ENCODE results near the gene MARK2. TPM values are rescaled to one million over a fixed set of nuclear protein-coding genes. Genes with fewer than 3 reads are reported as not detected.

Gene MARK2
- total RNA-seq, 2 experiments from 2014 or later = 23.3 to 24.5 TPM

- Mint-ChIP-seq H3K4me1 (ENCODE audit: low read depth) (peaks cover 24% of the 10 kb centered on the region), H3K9me3 (no peaks in the 10 kb centered on the region), H3K27me3 (no peaks in the 10 kb centered on the region), H3K27ac (no peak overlapping the region), H3K4me3 (no peak overlapping the region), H3K36me3 (ENCODE audit: low read depth) (peaks cover 42% of the 10 kb centered on the region)
- TF ChIP-seq, protein P1, sequence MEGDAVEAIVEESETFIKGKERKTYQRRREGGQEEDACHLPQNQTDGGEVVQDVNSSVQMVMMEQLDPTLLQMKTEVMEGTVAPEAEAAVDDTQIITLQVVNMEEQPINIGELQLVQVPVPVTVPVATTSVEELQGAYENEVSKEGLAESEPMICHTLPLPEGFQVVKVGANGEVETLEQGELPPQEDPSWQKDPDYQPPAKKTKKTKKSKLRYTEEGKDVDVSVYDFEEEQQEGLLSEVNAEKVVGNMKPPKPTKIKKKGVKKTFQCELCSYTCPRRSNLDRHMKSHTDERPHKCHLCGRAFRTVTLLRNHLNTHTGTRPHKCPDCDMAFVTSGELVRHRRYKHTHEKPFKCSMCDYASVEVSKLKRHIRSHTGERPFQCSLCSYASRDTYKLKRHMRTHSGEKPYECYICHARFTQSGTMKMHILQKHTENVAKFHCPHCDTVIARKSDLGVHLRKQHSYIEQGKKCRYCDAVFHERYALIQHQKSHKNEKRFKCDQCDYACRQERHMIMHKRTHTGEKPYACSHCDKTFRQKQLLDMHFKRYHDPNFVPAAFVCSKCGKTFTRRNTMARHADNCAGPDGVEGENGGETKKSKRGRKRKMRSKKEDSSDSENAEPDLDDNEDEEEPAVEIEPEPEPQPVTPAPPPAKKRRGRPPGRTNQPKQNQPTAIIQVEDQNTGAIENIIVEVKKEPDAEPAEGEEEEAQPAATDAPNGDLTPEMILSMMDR (IDR thresholded peaks at IDR 0.05) = no peak
- no peak for DNase-seq
- ChIA-PET POLR2A (interaction anchor here (1.0 kb wide), 2 partner anchors 12 to 51 kb away, joined by 3 read pairs; no protein-coding TSS in a partner anchor), CTCF (interaction anchor here (0.8 to 2.1 kb wide), 4 partner anchors 13 to 129 kb away, joined by 3 to 8 read pairs (median 4); no protein-coding TSS in a partner anchor)
- intact Hi-C loops (cut with micrococcal nuclease) = no loop called here
- no peak for ATAC-seq
Measured at GRCh38 chr11:63816732-63817131, 22.2 kb upstream of the MARK2 start.

DNA sequence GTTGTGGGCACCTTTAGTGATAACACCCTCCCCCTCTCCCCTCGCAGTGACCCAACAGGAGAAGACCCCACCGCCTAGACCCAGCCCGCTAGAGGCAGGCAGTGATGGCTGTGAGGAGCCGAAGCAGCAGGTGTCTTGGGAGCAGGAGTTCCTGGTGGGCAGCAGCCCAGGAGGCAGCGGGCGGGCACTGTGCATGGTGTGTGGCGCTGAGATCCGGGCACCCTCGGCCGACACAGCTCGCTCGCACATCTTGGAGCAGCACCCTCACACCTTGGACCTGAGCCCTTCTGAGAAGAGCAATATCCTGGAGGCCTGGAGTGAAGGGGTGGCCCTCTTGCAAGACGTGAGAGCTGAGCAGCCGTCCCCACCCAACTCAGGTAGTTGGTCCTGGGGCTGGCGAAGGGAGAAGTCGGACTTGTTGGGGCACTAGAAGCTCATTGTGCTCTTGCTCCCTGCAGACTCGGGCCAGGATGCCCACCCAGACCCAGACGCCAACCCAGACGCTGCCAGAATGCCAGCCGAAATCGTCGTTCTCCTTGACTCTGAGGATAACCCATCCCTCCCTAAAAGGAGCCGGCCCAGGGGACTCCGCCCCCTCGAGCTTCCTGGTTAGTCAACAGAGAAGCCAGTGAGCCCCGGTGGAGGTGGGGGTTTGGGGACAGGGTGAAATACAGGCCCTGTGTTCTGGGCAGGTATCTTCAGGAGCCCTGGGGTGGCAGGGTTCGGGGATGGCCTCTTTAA, 21.0 kb upstream of the MARK2 start:
- TF ChIP-seq, protein P1 (IDR thresholded peaks at IDR 0.05) = no peak
- H3K4me3 Mint-ChIP-seq = no peak overlapping the region
- DNase-seq = no peak
- no peaks in the 10 kb centered on the region for H3K27me3 Mint-ChIP-seq
- peaks cover 19% of the 10 kb centered on the region for H3K4me1 Mint-ChIP-seq (ENCODE audit: low read depth)
- ChIA-PET CTCF (no interaction called here), POLR2A (interaction anchor here (0.6 to 1.4 kb wide), 2 partner anchors 50 to 349 kb away, joined by 3 read pairs; partner anchors contain the start of gene ZFTA)
- peaks cover 48% of the 10 kb centered on the region for H3K36me3 Mint-ChIP-seq (ENCODE audit: low read depth)
- H3K9me3 Mint-ChIP-seq = no peaks in the 10 kb centered on the region
- no peak for ATAC-seq
- H3K27ac Mint-ChIP-seq = no peak overlapping the region
- intact Hi-C loops (cut with micrococcal nuclease) = no loop called here

DNA sequence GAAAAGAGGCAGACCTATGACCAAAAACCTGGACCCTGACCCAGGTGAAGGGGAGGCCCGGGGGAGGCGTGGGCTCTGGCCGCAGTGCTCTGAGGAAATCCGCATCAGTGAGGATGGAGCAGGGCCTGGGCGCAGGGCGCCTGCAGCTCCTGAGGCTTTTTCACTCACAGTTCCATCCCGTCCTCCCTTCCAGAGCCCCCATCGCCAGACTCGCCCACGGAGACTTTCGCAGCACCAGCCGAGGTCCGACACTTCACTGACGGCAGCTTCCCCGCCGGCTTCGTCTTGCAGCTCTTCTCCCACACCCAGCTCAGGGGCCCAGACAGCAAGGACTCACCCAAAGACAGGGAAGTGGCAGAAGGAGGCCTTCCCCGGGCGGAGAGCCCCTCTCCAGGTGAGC, 20.3 kb upstream of the MARK2 start:
- ATAC-seq (no peak), DNase-seq (no peak)
- ChIA-PET POLR2A (interaction anchor here (1.4 kb wide), 1 partner anchor 50 kb away, joined by 3 read pairs; the partner anchor contains the start of gene ZFTA), CTCF (no interaction called here)
- no peaks in the 10 kb centered on the region for H3K9me3 Mint-ChIP-seq
- peaks cover 19% of the 10 kb centered on the region for H3K4me1 Mint-ChIP-seq (ENCODE audit: low read depth)
- no peak overlapping the region for H3K27ac Mint-ChIP-seq
- H3K27me3 Mint-ChIP-seq = no peaks in the 10 kb centered on the region
- intact Hi-C loops (cut with micrococcal nuclease) = no loop called here
- no peak overlapping the region for H3K4me3 Mint-ChIP-seq
- peaks cover 53% of the 10 kb centered on the region for H3K36me3 Mint-ChIP-seq (ENCODE audit: low read depth)
- TF ChIP-seq, protein P1 (IDR thresholded peaks at IDR 0.05) = no peak

GRCh38 chr11:63821411-63821810, 17.5 kb upstream of the MARK2 start:
- TF ChIP-seq, protein P1 (IDR thresholded peaks at IDR 0.05) = no peak
- POLR2A ChIA-PET = no interaction called here
- H3K4me3 Mint-ChIP-seq = no peak overlapping the region
- H3K27me3 Mint-ChIP-seq = no peaks in the 10 kb centered on the region
- H3K9me3 Mint-ChIP-seq = no peaks in the 10 kb centered on the region
- H3K27ac Mint-ChIP-seq = no peak overlapping the region
- no peaks in the 10 kb centered on the region for H3K4me1 Mint-ChIP-seq (ENCODE audit: low read depth)
- CTCF ChIA-PET = interaction anchor here (1.5 kb wide), 1 partner anchor 15 kb away, joined by 4 read pairs; no protein-coding TSS in a partner anchor
- DNase-seq (no peak), ATAC-seq (no peak)
- H3K36me3 Mint-ChIP-seq (ENCODE audit: low read depth) = peaks cover 54% of the 10 kb centered on the region
- intact Hi-C loops (cut with micrococcal nuclease) = no loop called here
